HEK293 (cell line): ENCODE measurements around the gene GH1.

Source experiments
- CTCF ChIA-PET: fragments of 350-600 bp; formaldehyde crosslinking; extraction: SDS; loops from one replicate; lab custom pipeline; 2021; ENCODE audit warnings: antibody characterized with exemption; lab: Yijun Ruan, JAX
- POLR2A ChIA-PET: fragments of 300-600 bp; formaldehyde crosslinking; extraction: SDS; loops from one replicate; lab custom pipeline; 2020; ENCODE audit warnings: antibody characterized with exemption, inconsistent platforms; lab: Yijun Ruan, JAX
- H3K27ac ChIP-seq: fragments of 200-500 bp; sonication (Bioruptor generic); 2 replicates; pipeline ENCODE4 v1.5.1; 2014; ENCODE audit warnings: low read depth, low read length, control low read depth, inconsistent platforms; ENCODE audit errors: extremely low read depth
- H3K36me3 ChIP-seq, 2 experiments: fragments of 200-500 bp in 1 of 2; sonication (Bioruptor generic) in 1 of 2; 1 replicate in 1 of 2; 2 replicates in 1 of 2; pipeline ENCODE4 v1.5.1; 2014 to 2017; ENCODE audit warnings: inconsistent platforms in 2 of 2, low read length in 2 of 2; ENCODE audit not compliant: control insufficient read depth in 2 of 2, insufficient read depth in 1 of 2
- H3K4me1 ChIP-seq: fragments of 200-500 bp; sonication (Bioruptor generic); 2 replicates; pipeline ENCODE4 v1.5.1; 2014; ENCODE audit warnings: mild to moderate bottlenecking, low read length, inconsistent platforms; ENCODE audit not compliant: control insufficient read depth, insufficient read depth
- H3K4me3 ChIP-seq: 2 replicates; pipeline ENCODE4 v1.5.1; 2011; ENCODE audit warnings: low read depth, mild to moderate bottlenecking, control low read depth, low read length, moderate library complexity
- H3K9me3 ChIP-seq: fragments of 200-500 bp; sonication (Bioruptor generic); 2 replicates; pipeline ENCODE4 v1.5.1; 2014; ENCODE audit warnings: low read depth, low read length, inconsistent platforms; ENCODE audit not compliant: control insufficient read depth, insufficient read depth
- BCL11A ChIP-seq: fragments of 450-650 bp; formaldehyde crosslinking; IDR thresholded peaks from 2 replicates; pipeline ENCODE4 v1.5.1; 2016; ENCODE audit warnings: low read depth, missing biosample characterization, missing genetic modification characterization
- HOXD13 ChIP-seq: sonication (generic); formaldehyde crosslinking; IDR thresholded peaks from 2 replicates; pipeline ENCODE4 v1.8.0; 2022; ENCODE audit warnings: missing genetic modification reagents, borderline replicate concordance
- PRDM1 ChIP-seq: fragments of 450-650 bp; formaldehyde crosslinking; IDR thresholded peaks from 2 replicates; pipeline ENCODE4; 2016; ENCODE audit warnings: missing biosample characterization, missing genetic modification characterization
- SCRT2 ChIP-seq: fragments of 450-650 bp; formaldehyde crosslinking; IDR thresholded peaks from 2 replicates; pipeline ENCODE4 v1.5.1; 2016; ENCODE audit warnings: missing biosample characterization, missing genetic modification characterization
- YY1 ChIP-seq: fragments of 450-650 bp; formaldehyde crosslinking; IDR thresholded peaks from 2 replicates; pipeline ENCODE4 v1.5.1; 2018; ENCODE audit warnings: missing biosample characterization, missing genetic modification characterization
- ZNF10 ChIP-seq: fragments of 450-650 bp; formaldehyde crosslinking; IDR thresholded peaks from 2 replicates; pipeline ENCODE4 v1.5.1; 2017; ENCODE audit warnings: missing biosample characterization, missing genetic modification characterization
- ZNF175 ChIP-seq: fragments of 450-650 bp; formaldehyde crosslinking; IDR thresholded peaks from 2 replicates; pipeline ENCODE4 v1.5.1; 2016; ENCODE audit warnings: missing biosample characterization, missing genetic modification characterization
- ZNF202 ChIP-seq: fragments of 450-650 bp; formaldehyde crosslinking; IDR thresholded peaks from 2 replicates; pipeline ENCODE4 v1.5.1; 2016; ENCODE audit warnings: missing biosample characterization, missing genetic modification characterization, borderline replicate concordance
- ZNF24 ChIP-seq: fragments of 450-650 bp; formaldehyde crosslinking; IDR thresholded peaks from 2 replicates; pipeline ENCODE4 v1.5.1; 2016; ENCODE audit warnings: missing biosample characterization, missing genetic modification characterization
- ZNF248 ChIP-seq: fragments of 450-650 bp; formaldehyde crosslinking; IDR thresholded peaks from 2 replicates; pipeline ENCODE4 v1.5.1; 2017; ENCODE audit warnings: missing biosample characterization, missing genetic modification characterization
- ZNF341 ChIP-seq: fragments of 450-650 bp; formaldehyde crosslinking; IDR thresholded peaks from 2 replicates; pipeline ENCODE4; 2016; ENCODE audit warnings: low read depth, missing biosample characterization, missing genetic modification characterization
- ZNF366 ChIP-seq: fragments of 450-650 bp; formaldehyde crosslinking; conservative IDR thresholded peaks from 2 replicates; pipeline ENCODE4 v1.5.1; 2016; ENCODE audit warnings: missing biosample characterization, missing genetic modification characterization
- ZNF416 ChIP-seq: fragments of 450-650 bp; formaldehyde crosslinking; IDR thresholded peaks from 2 replicates; pipeline ENCODE4 v1.5.1; 2016; ENCODE audit warnings: missing biosample characterization, missing genetic modification characterization
- ZNF423 ChIP-seq: fragments of 450-650 bp; formaldehyde crosslinking; IDR thresholded peaks from 2 replicates; pipeline ENCODE4 v1.5.1; 2016; ENCODE audit warnings: missing biosample characterization, missing genetic modification characterization
- ZNF426 ChIP-seq: fragments of 450-650 bp; formaldehyde crosslinking; IDR thresholded peaks from 2 replicates; pipeline ENCODE4 v1.5.1; 2017; ENCODE audit warnings: missing biosample characterization, missing genetic modification characterization, mild to moderate bottlenecking, inconsistent platforms, moderate library complexity
- ZNF510 ChIP-seq: fragments of 450-650 bp; formaldehyde crosslinking; IDR thresholded peaks from 2 replicates; pipeline ENCODE4 v1.5.1; 2018; ENCODE audit warnings: mild to moderate bottlenecking, missing genetic modification characterization, missing biosample characterization; ENCODE audit not compliant: insufficient replicate concordance
- ZNF600 ChIP-seq: fragments of 450-650 bp; formaldehyde crosslinking; IDR thresholded peaks from 2 replicates; pipeline ENCODE4 v1.5.1; 2016; ENCODE audit warnings: missing biosample characterization, missing genetic modification characterization
- ZNF621 ChIP-seq: fragments of 450-650 bp; formaldehyde crosslinking; IDR thresholded peaks from 2 replicates; pipeline ENCODE4 v1.5.1; 2017; ENCODE audit warnings: missing biosample characterization, missing genetic modification characterization
- ZNF660 ChIP-seq: fragments of 450-650 bp; IDR thresholded peaks from 2 replicates; pipeline ENCODE4 v1.5.1; 2018; ENCODE audit warnings: missing biosample characterization, mild to moderate bottlenecking, missing genetic modification characterization
- ZNF664 ChIP-seq: fragments of 450-650 bp; formaldehyde crosslinking; IDR thresholded peaks from 2 replicates; pipeline ENCODE4 v1.5.1; 2016; ENCODE audit warnings: missing biosample characterization, missing genetic modification characterization
- TF ChIP-seq, protein P1 (sequence below): fragments of 450-650 bp; formaldehyde crosslinking; IDR thresholded peaks from 2 replicates; pipeline ENCODE4 v1.5.1; 2016; ENCODE audit warnings: missing biosample characterization, missing genetic modification characterization
- TF ChIP-seq, protein P2 (sequence below): fragments of 450-650 bp; formaldehyde crosslinking; IDR thresholded peaks from 2 replicates; pipeline ENCODE4 v1.5.1; 2017; ENCODE audit warnings: missing biosample characterization, missing genetic modification characterization
- TF ChIP-seq, protein P3 (sequence below): fragments of 450-650 bp; formaldehyde crosslinking; IDR thresholded peaks from 2 replicates; pipeline ENCODE4 v1.5.1; 2016; ENCODE audit warnings: missing biosample characterization, missing genetic modification characterization
- TF ChIP-seq, protein P4 (sequence below): fragments of 450-650 bp; IDR thresholded peaks from 2 replicates; pipeline ENCODE4 v1.5.1; 2018; ENCODE audit warnings: missing biosample characterization, mild to moderate bottlenecking, missing genetic modification characterization
- TF ChIP-seq, protein P5 (sequence below): fragments of 450-650 bp; formaldehyde crosslinking; IDR thresholded peaks from 2 replicates; pipeline ENCODE4 v1.5.1; 2017; ENCODE audit warnings: missing biosample characterization, missing genetic modification characterization

Gene GH1

DNA sequence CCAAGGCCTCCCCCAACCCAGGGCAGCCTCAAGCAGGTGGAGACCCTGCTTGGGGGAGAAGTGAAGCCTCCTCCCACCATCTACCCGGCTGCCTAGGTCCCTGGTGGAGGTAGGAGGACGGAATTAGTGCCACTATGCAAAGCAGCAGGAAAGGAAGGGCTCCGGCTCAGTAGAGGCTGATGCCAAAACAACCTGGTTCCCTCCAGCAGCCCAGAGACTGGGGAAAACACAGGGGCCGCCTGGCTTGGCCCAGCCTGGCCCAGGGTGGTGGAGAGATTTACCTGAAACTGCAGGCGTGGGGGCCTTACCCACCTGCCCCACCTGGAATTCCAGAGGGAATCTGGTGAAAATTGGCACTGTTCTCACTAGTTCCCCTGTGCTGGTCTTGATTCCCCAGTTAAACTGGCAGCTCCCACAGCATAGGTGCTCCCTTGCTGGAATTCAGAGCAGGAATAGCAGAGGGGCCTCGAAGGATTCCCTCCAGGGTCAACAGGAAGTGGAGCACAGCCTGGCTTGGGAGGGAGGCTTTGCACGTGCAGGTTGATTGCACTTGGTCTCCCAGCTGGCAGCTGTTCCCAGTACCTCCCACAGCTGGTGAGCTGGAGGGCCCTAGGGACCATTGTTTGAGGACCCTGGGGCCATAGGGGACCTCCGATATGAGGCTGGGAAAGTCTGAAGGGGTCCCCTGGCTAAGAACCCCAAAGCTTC, 9.0 kb upstream of the GH1 start:
- ChIA-PET POLR2A (no interaction called here), CTCF (interaction anchor here (0.6 to 1.1 kb wide), 2 partner anchors 19 to 203 kb away, joined by 3 to 4 read pairs; no protein-coding TSS in a partner anchor)
- TF ChIP-seq PRDM1 (tag by site-specific recombination) (no peak), BCL11A (tag by site-specific recombination) (no peak), ZNF423 (tag by site-specific recombination) (no peak), ZNF341 (peak; percentile 67)
- TF ChIP-seq, protein P1, sequence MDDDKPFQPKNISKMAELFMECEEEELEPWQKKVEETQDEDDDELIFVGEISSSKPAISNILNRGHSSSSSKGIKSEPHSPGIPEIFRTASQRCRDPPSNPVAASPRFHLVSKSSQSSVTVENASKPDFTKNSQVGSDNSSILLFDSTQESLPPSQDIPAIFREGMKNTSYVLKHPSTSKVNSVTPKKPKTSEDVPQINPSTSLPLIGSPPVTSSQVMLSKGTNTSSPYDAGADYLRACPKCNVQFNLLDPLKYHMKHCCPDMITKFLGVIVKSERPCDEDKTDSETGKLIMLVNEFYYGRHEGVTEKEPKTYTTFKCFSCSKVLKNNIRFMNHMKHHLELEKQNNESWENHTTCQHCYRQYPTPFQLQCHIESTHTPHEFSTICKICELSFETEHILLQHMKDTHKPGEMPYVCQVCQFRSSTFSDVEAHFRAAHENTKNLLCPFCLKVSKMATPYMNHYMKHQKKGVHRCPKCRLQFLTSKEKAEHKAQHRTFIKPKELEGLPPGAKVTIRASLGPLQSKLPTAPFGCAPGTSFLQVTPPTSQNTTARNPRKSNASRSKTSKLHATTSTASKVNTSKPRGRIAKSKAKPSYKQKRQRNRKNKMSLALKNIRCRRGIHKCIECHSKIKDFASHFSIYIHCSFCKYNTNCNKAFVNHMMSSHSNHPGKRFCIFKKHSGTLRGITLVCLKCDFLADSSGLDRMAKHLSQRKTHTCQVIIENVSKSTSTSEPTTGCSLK (tag by site-specific recombination): no peak
- TF ChIP-seq, protein P2, sequence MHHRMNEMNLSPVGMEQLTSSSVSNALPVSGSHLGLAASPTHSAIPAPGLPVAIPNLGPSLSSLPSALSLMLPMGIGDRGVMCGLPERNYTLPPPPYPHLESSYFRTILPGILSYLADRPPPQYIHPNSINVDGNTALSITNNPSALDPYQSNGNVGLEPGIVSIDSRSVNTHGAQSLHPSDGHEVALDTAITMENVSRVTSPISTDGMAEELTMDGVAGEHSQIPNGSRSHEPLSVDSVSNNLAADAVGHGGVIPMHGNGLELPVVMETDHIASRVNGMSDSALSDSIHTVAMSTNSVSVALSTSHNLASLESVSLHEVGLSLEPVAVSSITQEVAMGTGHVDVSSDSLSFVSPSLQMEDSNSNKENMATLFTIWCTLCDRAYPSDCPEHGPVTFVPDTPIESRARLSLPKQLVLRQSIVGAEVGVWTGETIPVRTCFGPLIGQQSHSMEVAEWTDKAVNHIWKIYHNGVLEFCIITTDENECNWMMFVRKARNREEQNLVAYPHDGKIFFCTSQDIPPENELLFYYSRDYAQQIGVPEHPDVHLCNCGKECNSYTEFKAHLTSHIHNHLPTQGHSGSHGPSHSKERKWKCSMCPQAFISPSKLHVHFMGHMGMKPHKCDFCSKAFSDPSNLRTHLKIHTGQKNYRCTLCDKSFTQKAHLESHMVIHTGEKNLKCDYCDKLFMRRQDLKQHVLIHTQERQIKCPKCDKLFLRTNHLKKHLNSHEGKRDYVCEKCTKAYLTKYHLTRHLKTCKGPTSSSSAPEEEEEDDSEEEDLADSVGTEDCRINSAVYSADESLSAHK: no peak
- H3K9me3 ChIP-seq: no peaks in the 10 kb centered on the region
- no peaks in the 10 kb centered on the region for H3K36me3 ChIP-seq
- no peaks in the 10 kb centered on the region for H3K4me1 ChIP-seq
- H3K4me3 ChIP-seq: no peak overlapping the region
- no peak overlapping the region for H3K27ac ChIP-seq

DNA sequence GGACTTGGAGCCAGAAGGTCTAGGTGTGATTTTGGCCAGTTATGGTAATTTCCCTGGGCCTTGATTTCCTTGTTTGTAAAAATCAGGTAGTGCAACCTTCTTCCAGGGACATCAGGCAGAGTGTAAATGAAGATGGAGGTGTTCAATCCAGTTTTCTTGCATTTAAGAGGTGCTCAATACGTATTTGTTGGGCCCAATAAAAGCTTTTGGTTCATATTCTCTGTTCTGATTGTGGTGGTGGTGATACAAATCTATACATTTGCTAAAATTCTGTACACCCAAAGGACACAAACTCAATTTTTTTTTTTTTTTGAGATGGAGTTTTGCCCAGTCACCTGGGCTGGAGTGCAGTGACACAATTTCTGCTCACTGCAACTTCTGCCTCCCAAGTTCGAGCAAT, 7.5 kb upstream of the GH1 start:
- H3K36me3 ChIP-seq: no peaks in the 10 kb centered on the region
- ChIA-PET POLR2A (no interaction called here), CTCF (interaction anchor here (0.7 kb wide), 2 partner anchors 99 to 224 kb away, joined by 3 read pairs; no protein-coding TSS in a partner anchor)

More for the DNA sequence above, 7.5 kb upstream of the GH1 start:
- Histone ChIP-seq H3K4me1 (no peaks in the 10 kb centered on the region), H3K9me3 (no peaks in the 10 kb centered on the region), H3K4me3 (no peak overlapping the region), H3K27ac (no peak overlapping the region)
- no peak for TF ChIP-seq YY1
- TF ChIP-seq ZNF600 (tag by site-specific recombination): no peak
- TF ChIP-seq, protein P3, sequence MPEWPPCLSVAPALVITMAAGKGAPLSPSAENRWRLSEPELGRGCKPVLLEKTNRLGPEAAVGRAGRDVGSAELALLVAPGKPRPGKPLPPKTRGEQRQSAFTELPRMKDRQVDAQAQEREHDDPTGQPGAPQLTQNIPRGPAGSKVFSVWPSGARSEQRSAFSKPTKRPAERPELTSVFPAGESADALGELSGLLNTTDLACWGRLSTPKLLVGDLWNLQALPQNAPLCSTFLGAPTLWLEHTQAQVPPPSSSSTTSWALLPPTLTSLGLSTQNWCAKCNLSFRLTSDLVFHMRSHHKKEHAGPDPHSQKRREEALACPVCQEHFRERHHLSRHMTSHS (tag by site-specific recombination): no peak
- no peak for TF ChIP-seq HOXD13 (CRISPR knock-in tag)
- no peak for TF ChIP-seq ZNF202 (tag by site-specific recombination)
- no peak for TF ChIP-seq ZNF248 (tag by site-specific recombination)
- TF ChIP-seq, protein P4, sequence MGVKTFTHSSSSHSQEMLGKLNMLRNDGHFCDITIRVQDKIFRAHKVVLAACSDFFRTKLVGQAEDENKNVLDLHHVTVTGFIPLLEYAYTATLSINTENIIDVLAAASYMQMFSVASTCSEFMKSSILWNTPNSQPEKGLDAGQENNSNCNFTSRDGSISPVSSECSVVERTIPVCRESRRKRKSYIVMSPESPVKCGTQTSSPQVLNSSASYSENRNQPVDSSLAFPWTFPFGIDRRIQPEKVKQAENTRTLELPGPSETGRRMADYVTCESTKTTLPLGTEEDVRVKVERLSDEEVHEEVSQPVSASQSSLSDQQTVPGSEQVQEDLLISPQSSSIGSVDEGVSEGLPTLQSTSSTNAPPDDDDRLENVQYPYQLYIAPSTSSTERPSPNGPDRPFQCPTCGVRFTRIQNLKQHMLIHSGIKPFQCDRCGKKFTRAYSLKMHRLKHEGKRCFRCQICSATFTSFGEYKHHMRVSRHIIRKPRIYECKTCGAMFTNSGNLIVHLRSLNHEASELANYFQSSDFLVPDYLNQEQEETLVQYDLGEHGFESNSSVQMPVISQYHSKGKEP (tag by site-specific recombination): no peak
- TF ChIP-seq ZNF510 (tag by site-specific recombination): no peak
- no peak for TF ChIP-seq ZNF175 (tag by site-specific recombination)
- no peak for TF ChIP-seq ZNF366 (tag by site-specific recombination)
- TF ChIP-seq ZNF664: no peak
- TF ChIP-seq ZNF621: no peak
- TF ChIP-seq SCRT2 (tag by site-specific recombination): no peak
- TF ChIP-seq ZNF660 (tag by site-specific recombination): no peak
- TF ChIP-seq ZNF426 (tag by site-specific recombination): no peak
- TF ChIP-seq ZNF24 (tag by site-specific recombination): no peak
- no peak for TF ChIP-seq ZNF416 (tag by site-specific recombination)
- TF ChIP-seq, protein P5, sequence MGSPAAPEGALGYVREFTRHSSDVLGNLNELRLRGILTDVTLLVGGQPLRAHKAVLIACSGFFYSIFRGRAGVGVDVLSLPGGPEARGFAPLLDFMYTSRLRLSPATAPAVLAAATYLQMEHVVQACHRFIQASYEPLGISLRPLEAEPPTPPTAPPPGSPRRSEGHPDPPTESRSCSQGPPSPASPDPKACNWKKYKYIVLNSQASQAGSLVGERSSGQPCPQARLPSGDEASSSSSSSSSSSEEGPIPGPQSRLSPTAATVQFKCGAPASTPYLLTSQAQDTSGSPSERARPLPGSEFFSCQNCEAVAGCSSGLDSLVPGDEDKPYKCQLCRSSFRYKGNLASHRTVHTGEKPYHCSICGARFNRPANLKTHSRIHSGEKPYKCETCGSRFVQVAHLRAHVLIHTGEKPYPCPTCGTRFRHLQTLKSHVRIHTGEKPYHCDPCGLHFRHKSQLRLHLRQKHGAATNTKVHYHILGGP: no peak
- no peak for TF ChIP-seq ZNF10 (tag by site-specific recombination)
